A673 (cell line): ENCODE measurements around the gene NPR3. TPM values are rescaled to one million over a fixed set of nuclear protein-coding genes. Genes with fewer than 3 reads are reported as not detected.

ENCODE experiments used
- BruUV-seq: library from RNA; stranded (reverse); fragments of 400-500 nt; replicated peaks from 2 replicates; lab custom pipeline; 2021; lab: Mats Ljungman, UMichigan
- CTCF ChIA-PET: fragments of 300-600 bp; sonication (Branson Sonifier 250); formaldehyde crosslinking; loops from one replicate; lab custom pipeline; 2022; ENCODE audit warnings: antibody characterized with exemption; lab: Charles Lee
- POLR2A ChIA-PET: fragments of 300-600 bp; sonication (Branson Sonifier 250); formaldehyde crosslinking; loops from one replicate; lab custom pipeline; 2022; ENCODE audit warnings: antibody characterized with exemption; ENCODE audit not compliant: low non-redundant PET; lab: Charles Lee
- DNase-seq: peaks from one replicate; pipeline ENCODE4 v3.0.0-alpha.2; 2015; ENCODE audit warnings: low spot score
- H3K27ac ChIP-seq: fragments of 200-600 bp; sonication (generic); 2 replicates; pipeline ENCODE4 v1.5.1; 2016; ENCODE audit warnings: mixed run types, low read depth, mild to moderate bottlenecking, mixed read lengths, antibody characterized with exemption, low read length; ENCODE audit not compliant: poor library complexity, severe bottlenecking
- H3K27me3 ChIP-seq: fragments of 200-600 bp; sonication (generic); replicated peaks from 2 replicates; pipeline ENCODE4 v1.6.1; 2017; ENCODE audit warnings: mixed run types, low read depth, mild to moderate bottlenecking, mixed read lengths, antibody characterized with exemption, low read length; ENCODE audit not compliant: insufficient read depth, poor library complexity
- H3K36me3 ChIP-seq: fragments of 200-600 bp; sonication (generic); 2 replicates; pipeline ENCODE4 v1.6.1; 2016; ENCODE audit warnings: mixed run types, mild to moderate bottlenecking, mixed read lengths, antibody characterized with exemption, low read length; ENCODE audit not compliant: insufficient read depth, poor library complexity, severe bottlenecking
- H3K4me1 ChIP-seq: fragments of 200-600 bp; sonication (generic); 2 replicates; pipeline ENCODE4 v1.6.1; 2017; ENCODE audit warnings: mixed run types, mild to moderate bottlenecking, mixed read lengths, antibody characterized with exemption, low read length; ENCODE audit not compliant: insufficient read depth, poor library complexity, severe bottlenecking
- H3K4me3 ChIP-seq: fragments of 200-600 bp; sonication (generic); 2 replicates; pipeline ENCODE4 v1.5.1; 2016; ENCODE audit warnings: low read depth, mixed run types, mild to moderate bottlenecking, mixed read lengths, low read length; ENCODE audit not compliant: poor library complexity, severe bottlenecking
- H3K9me3 ChIP-seq: fragments of 200-600 bp; sonication (generic); 2 replicates; pipeline ENCODE4 v1.6.1; 2016; ENCODE audit warnings: mixed run types, low read depth, mild to moderate bottlenecking, mixed read lengths, antibody characterized with exemption, low read length; ENCODE audit not compliant: poor library complexity, severe bottlenecking
- EZH2 ChIP-seq: fragments of 200-600 bp; sonication (generic); IDR thresholded peaks from 2 replicates; pipeline ENCODE4 v1.6.1; 2017; ENCODE audit warnings: borderline replicate concordance, low read depth, mild to moderate bottlenecking, mixed read lengths, antibody characterized with exemption, low read length; ENCODE audit not compliant: poor library complexity, severe bottlenecking
- intact Hi-C: fragments of 100-400 bp; cut with micrococcal nuclease; formaldehyde crosslinking; loops from one replicate; pipeline ENCODE4 v1.10.0; 2022; ENCODE audit not compliant: unreplicated experiment
- total RNA-seq: library from RNA; stranded (reverse); gene quantifications from 2 replicates; pipeline ENCODE4 v1.2.3, GENCODE V29; 2021
- TF ChIP-seq, protein P1 (sequence below): fragments of 300-800, 200-600 bp; sonication (generic); conservative IDR thresholded peaks from 2 replicates; pipeline ENCODE4 v1.5.1; 2017; ENCODE audit warnings: low read depth, mild to moderate bottlenecking, antibody characterized with exemption, low read length, moderate library complexity, mixed read lengths

Gene NPR3
- total RNA-seq, 1 experiment from 2014 or later, result 5.3 TPM

- Histone ChIP-seq H3K9me3 (no peaks in the 10 kb centered on the region), H3K4me1 (no peaks in the 10 kb centered on the region), H3K27ac (no peak overlapping the region), H3K27me3 (no peaks in the 10 kb centered on the region), H3K36me3 (no peaks in the 10 kb centered on the region), H3K4me3 (no peak overlapping the region)
- ChIA-PET POLR2A (no interaction called here), CTCF (no interaction called here)
- DNase-seq, result no peak
- intact Hi-C loops, result no loop called here
- no TSS peak for BruUV-seq
- TF ChIP-seq, protein P1, sequence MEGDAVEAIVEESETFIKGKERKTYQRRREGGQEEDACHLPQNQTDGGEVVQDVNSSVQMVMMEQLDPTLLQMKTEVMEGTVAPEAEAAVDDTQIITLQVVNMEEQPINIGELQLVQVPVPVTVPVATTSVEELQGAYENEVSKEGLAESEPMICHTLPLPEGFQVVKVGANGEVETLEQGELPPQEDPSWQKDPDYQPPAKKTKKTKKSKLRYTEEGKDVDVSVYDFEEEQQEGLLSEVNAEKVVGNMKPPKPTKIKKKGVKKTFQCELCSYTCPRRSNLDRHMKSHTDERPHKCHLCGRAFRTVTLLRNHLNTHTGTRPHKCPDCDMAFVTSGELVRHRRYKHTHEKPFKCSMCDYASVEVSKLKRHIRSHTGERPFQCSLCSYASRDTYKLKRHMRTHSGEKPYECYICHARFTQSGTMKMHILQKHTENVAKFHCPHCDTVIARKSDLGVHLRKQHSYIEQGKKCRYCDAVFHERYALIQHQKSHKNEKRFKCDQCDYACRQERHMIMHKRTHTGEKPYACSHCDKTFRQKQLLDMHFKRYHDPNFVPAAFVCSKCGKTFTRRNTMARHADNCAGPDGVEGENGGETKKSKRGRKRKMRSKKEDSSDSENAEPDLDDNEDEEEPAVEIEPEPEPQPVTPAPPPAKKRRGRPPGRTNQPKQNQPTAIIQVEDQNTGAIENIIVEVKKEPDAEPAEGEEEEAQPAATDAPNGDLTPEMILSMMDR, result no peak
Measured at GRCh38 chr5:32814620-32815019, 103.5 kb downstream of the NPR3 start.

GRCh38 chr5:32827981-32828380, 116.9 kb downstream of the NPR3 start:
- H3K4me3 ChIP-seq, result no peak overlapping the region
- no TSS peak for BruUV-seq
- H3K9me3 ChIP-seq, result no peaks in the 10 kb centered on the region
- H3K4me1 ChIP-seq, result no peaks in the 10 kb centered on the region
- ChIA-PET POLR2A (no interaction called here), CTCF (no interaction called here)
- H3K36me3 ChIP-seq, result no peaks in the 10 kb centered on the region
- H3K27me3 ChIP-seq, result no peaks in the 10 kb centered on the region
- no peak overlapping the region for H3K27ac ChIP-seq
- TF ChIP-seq, protein P1, result no peak
- TF ChIP-seq EZH2, result no peak
- intact Hi-C loops, result no loop called here
- DNase-seq, result no peak

DNA sequence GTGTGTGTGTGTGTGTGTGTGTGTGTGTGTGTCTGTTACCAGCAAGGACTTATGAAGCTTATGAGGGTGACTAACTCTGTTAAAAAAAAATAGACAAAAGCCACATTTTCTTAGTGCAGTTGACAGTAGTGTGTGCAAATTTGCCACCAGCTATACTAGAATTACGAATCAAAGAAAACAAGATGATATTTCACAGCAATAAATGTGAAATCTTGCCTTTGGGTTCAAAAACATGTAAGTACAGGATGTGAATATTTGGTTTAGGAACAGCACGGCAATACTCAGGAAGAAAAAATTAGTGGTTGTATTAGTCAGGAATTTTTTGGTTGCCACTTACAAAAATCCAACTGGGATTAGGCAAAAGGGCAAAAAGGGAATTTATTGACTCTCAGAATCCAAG, 117.4 kb downstream of the NPR3 start:
- Histone ChIP-seq H3K9me3 (no peaks in the 10 kb centered on the region), H3K4me3 (no peak overlapping the region), H3K27ac (no peak overlapping the region), H3K36me3 (no peaks in the 10 kb centered on the region), H3K27me3 (no peaks in the 10 kb centered on the region), H3K4me1 (no peaks in the 10 kb centered on the region)
- POLR2A ChIA-PET, result no interaction called here
- no peak for TF ChIP-seq EZH2
- TF ChIP-seq, protein P1, result no peak
- BruUV-seq, result no TSS peak
- intact Hi-C loops, result no loop called here
- no peak for DNase-seq
- CTCF ChIA-PET, result no interaction called here
